GM12878 (cell line): ENCODE results near the gene CAB39. TPM values are rescaled to one million over a fixed set of nuclear protein-coding genes. Genes with fewer than 3 reads are reported as not detected.
A peak's percentile ranks its signal among the peaks of the same experiment; 100 is the strongest.

Experiments used
- BCL11A ChIP-seq: IDR thresholded peaks from 2 replicates; pipeline ENCODE4 v1.6.1; 2011; ENCODE audit warnings: low read depth, low read length
- CBX5 ChIP-seq: sonication (generic); IDR thresholded peaks from 2 replicates; pipeline ENCODE4 v1.6.1; 2016; ENCODE audit warnings: low read depth, moderate library complexity, mild to moderate bottlenecking, inconsistent platforms
- ETV6 ChIP-seq, 2 experiments: fragments of 450-650 bp in 1 of 2; IDR thresholded peaks in 1 of 2; conservative IDR thresholded peaks in 1 of 2; 2 replicates each; pipeline ENCODE4 v1.6.1; 2014; ENCODE audit warnings: antibody characterized with exemption in 1 of 2, borderline replicate concordance in 1 of 2, low read depth in 1 of 2, mild to moderate bottlenecking in 1 of 2, moderate library complexity in 1 of 2
- FOXK2 ChIP-seq: fragments of 450-650 bp; IDR thresholded peaks from 2 replicates; pipeline ENCODE4 v1.6.1; 2017; ENCODE audit warnings: mild to moderate bottlenecking, moderate library complexity
- JUNB ChIP-seq: IDR thresholded peaks from 2 replicates; pipeline ENCODE4 v1.6.1; 2016; ENCODE audit warnings: antibody characterized with exemption, mild to moderate bottlenecking
- JUND ChIP-seq: IDR thresholded peaks from 2 replicates; pipeline ENCODE4 v1.6.1; 2012; ENCODE audit warnings: low read depth, mild to moderate bottlenecking, low read length, improper control_type of control experiment, moderate library complexity
- MTA2 ChIP-seq: fragments of 450-650 bp; IDR thresholded peaks from 2 replicates; pipeline ENCODE4 v1.6.1; 2016; ENCODE audit warnings: low read depth, mild to moderate bottlenecking, moderate library complexity
- MYB ChIP-seq: fragments of 150-350 bp; IDR thresholded peaks from 2 replicates; pipeline ENCODE4 v1.6.1; 2014; ENCODE audit warnings: mild to moderate bottlenecking, low read depth, low read length, borderline replicate concordance
- MYC ChIP-seq: IDR thresholded peaks from 2 replicates; pipeline ENCODE4 v1.6.1; 2011; ENCODE audit warnings: mild to moderate bottlenecking, low read length, moderate library complexity, inconsistent platforms; ENCODE audit not compliant: insufficient read depth, insufficient replicate concordance, insufficient read length, severe bottlenecking
- NRF1 ChIP-seq: conservative IDR thresholded peaks from 2 replicates; pipeline ENCODE4 v1.6.1; 2011; ENCODE audit warnings: mild to moderate bottlenecking, low read depth, low read length, improper control_type of control experiment
- polyA plus RNA-seq, 11 experiments: library from polyadenylated mRNA; depleted of rRNA in 4 of 11; unstranded in 6 of 11; stranded (reverse) in 5 of 11; fragments of >200 nt; fragmentation: Nextera tagmentation in 4 of 11; fragmentation: Illumina TruSeq in 1 of 11; extraction: Ambion mirVana in 4 of 11; extraction: Trizol in 1 of 11; gene quantifications; 1 replicate in 1 of 11; 2 replicates in 10 of 11; pipeline versions ENCODE4 v1.2.1 to v1.2.3, GENCODE V29; 2011 to 2016; ENCODE audit warnings: inconsistent platforms in 2 of 11, missing spikeins in 2 of 11, low read depth in 1 of 11
- total RNA-seq, 4 experiments: library from RNA; depleted of rRNA in 3 of 4; stranded (reverse); fragments of >200 nt in 3 of 4; fragmentation: Illumina TruSeq in 1 of 4; extraction: Trizol in 1 of 4; gene quantifications; 2 replicates each; pipeline versions ENCODE4 v1.2.1 to v1.2.3, GENCODE V29; 2013 to 2021
- TF ChIP-seq, protein P1 (sequence below): fragments of 150-350 bp; IDR thresholded peaks from 2 replicates; pipeline ENCODE4 v1.6.1; 2014; ENCODE audit warnings: mild to moderate bottlenecking, low read depth, low read length
- TF ChIP-seq, protein P2 (sequence below): IDR thresholded peaks from 2 replicates; pipeline ENCODE4 v1.6.1; 2011; ENCODE audit warnings: borderline replicate concordance, low read depth, mild to moderate bottlenecking, moderate library complexity, low read length; ENCODE audit not compliant: insufficient read depth, poor library complexity, severe bottlenecking
- TF ChIP-seq, protein P3 (sequence below): fragments of 450-650 bp; IDR thresholded peaks from 2 replicates; pipeline ENCODE4 v1.6.1; 2017; ENCODE audit warnings: mild to moderate bottlenecking
- TF ChIP-seq, protein P4 (sequence below): IDR thresholded peaks from 2 replicates; pipeline ENCODE4 v1.6.1; 2012; ENCODE audit warnings: low read depth, low read length, improper control_type of control experiment
- TF ChIP-seq, protein P5 (sequence below): fragments of 450-650 bp; formaldehyde crosslinking; IDR thresholded peaks from 2 replicates; pipeline ENCODE4 v1.4.0; 2020; ENCODE audit warnings: mild to moderate bottlenecking, moderate library complexity
- TF ChIP-seq, protein P6 (sequence below): fragments of 450-650 bp; IDR thresholded peaks from 2 replicates; pipeline ENCODE4 v1.6.1; 2017; ENCODE audit warnings: antibody characterized with exemption, mild to moderate bottlenecking, moderate library complexity

Gene CAB39
- total and polyA plus RNA-seq, 10 of the 15 experiments (the other 5 are each of a cell fraction or from before 2014, with no cell fraction given), result 13.3 to 129 (median 62.9) TPM

DNA sequence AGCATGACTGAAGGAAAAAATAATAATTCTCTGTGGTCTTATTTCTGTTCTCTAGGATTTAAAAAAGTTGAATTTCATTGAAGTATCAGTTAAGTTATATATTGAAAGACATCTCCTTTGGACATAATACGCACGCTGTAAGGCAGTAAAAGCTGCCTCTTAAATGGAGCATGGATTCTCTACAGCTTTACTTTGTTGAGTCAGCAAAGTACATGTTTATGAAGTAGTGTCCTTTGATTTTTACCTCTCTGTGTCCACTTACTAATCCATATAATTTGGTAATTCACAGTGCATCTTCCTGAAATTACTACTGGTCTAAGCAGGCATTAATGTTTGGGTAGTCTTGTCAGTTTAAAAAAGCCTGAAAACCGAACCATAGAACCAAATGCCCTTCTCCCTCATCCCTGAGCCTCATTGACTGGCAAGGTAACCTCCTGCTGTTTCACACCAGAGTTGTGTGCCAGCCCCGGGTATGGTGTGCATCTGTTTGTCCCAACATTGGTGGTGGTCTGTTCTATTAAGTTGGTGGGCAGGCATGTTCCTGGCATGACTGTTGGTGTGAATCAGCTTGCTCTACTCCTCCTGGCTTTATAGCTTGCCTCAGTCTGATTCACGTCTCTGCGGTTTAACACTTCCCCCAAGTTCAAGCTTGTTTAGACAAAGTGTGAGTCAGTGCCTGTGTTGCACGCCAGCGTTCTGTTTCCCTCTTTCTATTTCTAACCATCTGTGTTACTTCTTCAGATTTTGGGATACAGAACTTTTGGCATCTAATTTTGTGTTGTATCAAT is 81.1 kb downstream of the CAB39 start (continued):
- TF ChIP-seq, protein P1, sequence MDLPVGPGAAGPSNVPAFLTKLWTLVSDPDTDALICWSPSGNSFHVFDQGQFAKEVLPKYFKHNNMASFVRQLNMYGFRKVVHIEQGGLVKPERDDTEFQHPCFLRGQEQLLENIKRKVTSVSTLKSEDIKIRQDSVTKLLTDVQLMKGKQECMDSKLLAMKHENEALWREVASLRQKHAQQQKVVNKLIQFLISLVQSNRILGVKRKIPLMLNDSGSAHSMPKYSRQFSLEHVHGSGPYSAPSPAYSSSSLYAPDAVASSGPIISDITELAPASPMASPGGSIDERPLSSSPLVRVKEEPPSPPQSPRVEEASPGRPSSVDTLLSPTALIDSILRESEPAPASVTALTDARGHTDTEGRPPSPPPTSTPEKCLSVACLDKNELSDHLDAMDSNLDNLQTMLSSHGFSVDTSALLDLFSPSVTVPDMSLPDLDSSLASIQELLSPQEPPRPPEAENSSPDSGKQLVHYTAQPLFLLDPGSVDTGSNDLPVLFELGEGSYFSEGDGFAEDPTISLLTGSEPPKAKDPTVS, result no peak
- TF ChIP-seq MYB, result no peak
- 0 out of 4 replicates have a peak, but pooled peaks of 1 of the 2 experiments have one; percentile 9 for TF ChIP-seq ETV6 (conservative IDR thresholded peaks at IDR 0.05 in 1 of 2, IDR thresholded peaks at IDR 0.05 in 1 of 2; ENCODE audit: borderline replicate concordance in 1 of 2, low read depth in 1 of 2)
- no peak for TF ChIP-seq MYC
- TF ChIP-seq MTA2, result no peak
- TF ChIP-seq, protein P2, sequence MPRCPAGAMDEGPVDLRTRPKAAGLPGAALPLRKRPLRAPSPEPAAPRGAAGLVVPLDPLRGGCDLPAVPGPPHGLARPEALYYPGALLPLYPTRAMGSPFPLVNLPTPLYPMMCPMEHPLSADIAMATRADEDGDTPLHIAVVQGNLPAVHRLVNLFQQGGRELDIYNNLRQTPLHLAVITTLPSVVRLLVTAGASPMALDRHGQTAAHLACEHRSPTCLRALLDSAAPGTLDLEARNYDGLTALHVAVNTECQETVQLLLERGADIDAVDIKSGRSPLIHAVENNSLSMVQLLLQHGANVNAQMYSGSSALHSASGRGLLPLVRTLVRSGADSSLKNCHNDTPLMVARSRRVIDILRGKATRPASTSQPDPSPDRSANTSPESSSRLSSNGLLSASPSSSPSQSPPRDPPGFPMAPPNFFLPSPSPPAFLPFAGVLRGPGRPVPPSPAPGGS, result no peak
- no peak for TF ChIP-seq CBX5
- TF ChIP-seq BCL11A, result 0 out of 2 replicates have a peak, but pooled peaks have one; percentile 30
- TF ChIP-seq, protein P3, sequence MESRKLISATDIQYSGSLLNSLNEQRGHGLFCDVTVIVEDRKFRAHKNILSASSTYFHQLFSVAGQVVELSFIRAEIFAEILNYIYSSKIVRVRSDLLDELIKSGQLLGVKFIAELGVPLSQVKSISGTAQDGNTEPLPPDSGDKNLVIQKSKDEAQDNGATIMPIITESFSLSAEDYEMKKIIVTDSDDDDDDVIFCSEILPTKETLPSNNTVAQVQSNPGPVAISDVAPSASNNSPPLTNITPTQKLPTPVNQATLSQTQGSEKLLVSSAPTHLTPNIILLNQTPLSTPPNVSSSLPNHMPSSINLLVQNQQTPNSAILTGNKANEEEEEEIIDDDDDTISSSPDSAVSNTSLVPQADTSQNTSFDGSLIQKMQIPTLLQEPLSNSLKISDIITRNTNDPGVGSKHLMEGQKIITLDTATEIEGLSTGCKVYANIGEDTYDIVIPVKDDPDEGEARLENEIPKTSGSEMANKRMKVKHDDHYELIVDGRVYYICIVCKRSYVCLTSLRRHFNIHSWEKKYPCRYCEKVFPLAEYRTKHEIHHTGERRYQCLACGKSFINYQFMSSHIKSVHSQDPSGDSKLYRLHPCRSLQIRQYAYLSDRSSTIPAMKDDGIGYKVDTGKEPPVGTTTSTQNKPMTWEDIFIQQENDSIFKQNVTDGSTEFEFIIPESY, result no peak
- TF ChIP-seq FOXK2, result no peak
- no peak for TF ChIP-seq NRF1
- TF ChIP-seq, protein P4, sequence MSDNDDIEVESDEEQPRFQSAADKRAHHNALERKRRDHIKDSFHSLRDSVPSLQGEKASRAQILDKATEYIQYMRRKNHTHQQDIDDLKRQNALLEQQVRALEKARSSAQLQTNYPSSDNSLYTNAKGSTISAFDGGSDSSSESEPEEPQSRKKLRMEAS, result no peak
- TF ChIP-seq, protein P5, sequence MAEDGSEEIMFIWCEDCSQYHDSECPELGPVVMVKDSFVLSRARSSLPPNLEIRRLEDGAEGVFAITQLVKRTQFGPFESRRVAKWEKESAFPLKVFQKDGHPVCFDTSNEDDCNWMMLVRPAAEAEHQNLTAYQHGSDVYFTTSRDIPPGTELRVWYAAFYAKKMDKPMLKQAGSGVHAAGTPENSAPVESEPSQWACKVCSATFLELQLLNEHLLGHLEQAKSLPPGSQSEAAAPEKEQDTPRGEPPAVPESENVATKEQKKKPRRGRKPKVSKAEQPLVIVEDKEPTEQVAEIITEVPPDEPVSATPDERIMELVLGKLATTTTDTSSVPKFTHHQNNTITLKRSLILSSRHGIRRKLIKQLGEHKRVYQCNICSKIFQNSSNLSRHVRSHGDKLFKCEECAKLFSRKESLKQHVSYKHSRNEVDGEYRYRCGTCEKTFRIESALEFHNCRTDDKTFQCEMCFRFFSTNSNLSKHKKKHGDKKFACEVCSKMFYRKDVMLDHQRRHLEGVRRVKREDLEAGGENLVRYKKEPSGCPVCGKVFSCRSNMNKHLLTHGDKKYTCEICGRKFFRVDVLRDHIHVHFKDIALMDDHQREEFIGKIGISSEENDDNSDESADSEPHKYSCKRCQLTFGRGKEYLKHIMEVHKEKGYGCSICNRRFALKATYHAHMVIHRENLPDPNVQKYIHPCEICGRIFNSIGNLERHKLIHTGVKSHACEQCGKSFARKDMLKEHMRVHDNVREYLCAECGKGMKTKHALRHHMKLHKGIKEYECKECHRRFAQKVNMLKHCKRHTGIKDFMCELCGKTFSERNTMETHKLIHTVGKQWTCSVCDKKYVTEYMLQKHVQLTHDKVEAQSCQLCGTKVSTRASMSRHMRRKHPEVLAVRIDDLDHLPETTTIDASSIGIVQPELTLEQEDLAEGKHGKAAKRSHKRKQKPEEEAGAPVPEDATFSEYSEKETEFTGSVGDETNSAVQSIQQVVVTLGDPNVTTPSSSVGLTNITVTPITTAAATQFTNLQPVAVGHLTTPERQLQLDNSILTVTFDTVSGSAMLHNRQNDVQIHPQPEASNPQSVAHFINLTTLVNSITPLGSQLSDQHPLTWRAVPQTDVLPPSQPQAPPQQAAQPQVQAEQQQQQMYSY (CRISPR knock-in tag), result no peak
- TF ChIP-seq JUNB, result peak; percentile 34; the same call in 1 of the 2 replicates
- TF ChIP-seq, protein P6, sequence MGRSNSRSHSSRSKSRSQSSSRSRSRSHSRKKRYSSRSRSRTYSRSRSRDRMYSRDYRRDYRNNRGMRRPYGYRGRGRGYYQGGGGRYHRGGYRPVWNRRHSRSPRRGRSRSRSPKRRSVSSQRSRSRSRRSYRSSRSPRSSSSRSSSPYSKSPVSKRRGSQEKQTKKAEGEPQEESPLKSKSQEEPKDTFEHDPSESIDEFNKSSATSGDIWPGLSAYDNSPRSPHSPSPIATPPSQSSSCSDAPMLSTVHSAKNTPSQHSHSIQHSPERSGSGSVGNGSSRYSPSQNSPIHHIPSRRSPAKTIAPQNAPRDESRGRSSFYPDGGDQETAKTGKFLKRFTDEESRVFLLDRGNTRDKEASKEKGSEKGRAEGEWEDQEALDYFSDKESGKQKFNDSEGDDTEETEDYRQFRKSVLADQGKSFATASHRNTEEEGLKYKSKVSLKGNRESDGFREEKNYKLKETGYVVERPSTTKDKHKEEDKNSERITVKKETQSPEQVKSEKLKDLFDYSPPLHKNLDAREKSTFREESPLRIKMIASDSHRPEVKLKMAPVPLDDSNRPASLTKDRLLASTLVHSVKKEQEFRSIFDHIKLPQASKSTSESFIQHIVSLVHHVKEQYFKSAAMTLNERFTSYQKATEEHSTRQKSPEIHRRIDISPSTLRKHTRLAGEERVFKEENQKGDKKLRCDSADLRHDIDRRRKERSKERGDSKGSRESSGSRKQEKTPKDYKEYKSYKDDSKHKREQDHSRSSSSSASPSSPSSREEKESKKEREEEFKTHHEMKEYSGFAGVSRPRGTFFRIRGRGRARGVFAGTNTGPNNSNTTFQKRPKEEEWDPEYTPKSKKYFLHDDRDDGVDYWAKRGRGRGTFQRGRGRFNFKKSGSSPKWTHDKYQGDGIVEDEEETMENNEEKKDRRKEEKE, result no peak
- TF ChIP-seq JUND, result no peak
